ENCODE data around the gene GALNT11. TPM values are rescaled to one million over a fixed set of nuclear protein-coding genes. Genes with fewer than 3 reads are reported as not detected.
A peak's percentile ranks its signal among the peaks of the same experiment; 100 is the strongest.

GALNT11 gene
- total and polyA plus RNA-seq, 5 experiments from 2014 or later = 31.3 to 58.3 (median 52.1) TPM

DNA sequence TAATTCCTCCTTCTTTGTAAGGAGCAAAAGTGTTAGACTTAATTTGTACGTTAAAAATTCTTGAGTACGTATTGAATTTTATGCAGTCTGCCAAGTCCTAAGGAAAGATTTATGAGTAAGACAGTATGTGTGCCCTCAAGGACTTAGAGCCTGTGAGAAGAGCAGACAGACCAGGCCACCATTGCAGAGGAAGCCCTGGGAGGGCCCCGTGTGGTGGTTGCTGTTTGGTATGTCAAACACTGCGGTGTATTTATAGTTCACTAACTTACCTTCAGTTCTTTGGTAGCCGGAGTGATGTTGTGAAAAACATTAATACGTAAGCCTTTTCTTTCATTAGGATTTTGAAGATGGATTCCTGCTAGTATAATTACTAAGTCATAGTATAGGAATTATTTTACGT, 82.9 kb downstream of the GALNT11 start:
- POLR2A ChIA-PET = no interaction called here
- DNase-seq = no peak
- H3K36me3 Mint-ChIP-seq = peaks cover 17 to 73% (median 23%) of the 10 kb centered on the region in 3 donors
- no peaks in the 10 kb centered on the region for H3K9me3 Mint-ChIP-seq
- no peak for ATAC-seq
- no peak overlapping the region for H3K4me3 Mint-ChIP-seq
- H3K27ac Mint-ChIP-seq = peak overlapping the region in 1 of 10 donors; percentile 16
- H3K4me1 Mint-ChIP-seq = peaks cover 1 to 7% (median 5%) of the 10 kb centered on the region in 4 donors
- no peaks in the 10 kb centered on the region for H3K27me3 Mint-ChIP-seq

DNA sequence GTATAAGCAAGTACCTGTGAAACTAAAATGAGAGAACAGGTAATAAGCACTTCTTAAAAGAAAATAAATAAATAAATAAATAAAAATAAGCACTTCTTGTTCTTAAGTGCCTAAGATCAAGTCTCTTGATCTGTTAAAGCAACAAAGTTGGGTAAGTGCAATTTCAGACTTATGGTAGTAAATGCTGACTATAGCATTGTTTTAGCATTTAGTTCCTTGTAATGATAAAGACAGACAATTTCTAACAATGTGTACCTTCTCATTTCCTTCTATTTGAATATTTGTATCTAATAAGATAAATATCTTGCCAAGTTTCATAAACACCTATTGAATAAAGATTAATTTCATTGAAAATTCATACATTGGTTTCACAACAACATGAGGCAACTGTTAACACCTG, 87.4 kb downstream of the GALNT11 start:
- Mint-ChIP-seq H3K9me3 (no peaks in the 10 kb centered on the region), H3K4me3 (no peak overlapping the region), H3K36me3 (peaks cover 12 to 73% (median 30%) of the 10 kb centered on the region in 3 donors), H3K4me1 (peaks cover 1 to 7% (median 5%) of the 10 kb centered on the region in 4 donors), H3K27me3 (no peaks in the 10 kb centered on the region), H3K27ac (peak overlapping the region in 2 of 10 donors; percentile 4 to 29)
- ATAC-seq (no peak), DNase-seq (no peak)
- POLR2A ChIA-PET = no interaction called here

DNA sequence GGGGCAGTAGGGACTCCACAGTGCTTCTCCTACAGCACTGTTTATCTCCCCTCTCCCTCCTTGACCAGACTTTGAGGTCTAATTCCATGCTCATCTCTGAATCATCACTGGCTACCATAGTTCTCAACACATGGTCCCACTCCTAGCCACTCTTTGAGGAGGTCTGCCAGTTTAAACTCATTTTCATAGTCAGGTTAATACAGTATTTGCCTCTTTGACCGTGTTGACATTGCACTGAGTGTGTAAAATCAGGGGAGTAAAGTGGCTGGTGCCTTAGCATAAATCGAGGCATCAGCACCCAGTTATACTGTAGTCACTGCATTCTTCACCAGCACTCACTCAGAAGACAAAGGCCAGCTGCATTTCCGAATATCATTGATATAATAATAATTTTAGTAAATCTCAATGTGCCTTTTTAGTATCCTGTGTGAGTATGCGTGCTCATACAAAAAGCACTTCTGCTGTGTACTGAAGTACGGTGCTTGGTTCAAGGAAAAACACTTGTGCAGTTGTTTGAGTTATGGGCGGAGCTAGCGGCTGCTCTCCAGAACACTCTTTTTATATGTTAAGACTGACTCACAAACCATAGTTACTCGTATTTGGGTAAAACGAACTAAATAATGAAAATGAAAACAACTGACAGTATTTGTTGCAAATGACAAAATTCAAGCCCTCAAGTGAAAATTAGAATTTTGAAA, 89.7 kb downstream of the GALNT11 start:
- Mint-ChIP-seq H3K27me3 (no peaks in the 10 kb centered on the region), H3K4me3 (no peak overlapping the region), H3K9me3 (no peaks in the 10 kb centered on the region), H3K4me1 (peaks cover 0 to 2% (median 0%) of the 10 kb centered on the region in 4 donors), H3K36me3 (peaks cover 13 to 80% (median 33%) of the 10 kb centered on the region in 3 donors), H3K27ac (peak overlapping the region in 2 of 10 donors; percentile 10 to 43)
- ATAC-seq (no peak), DNase-seq (no peak)
- POLR2A ChIA-PET = interaction anchor here (1.2 kb wide), 1 partner anchor 9 kb away, joined by 3 read pairs; no protein-coding TSS in a partner anchor

DNA sequence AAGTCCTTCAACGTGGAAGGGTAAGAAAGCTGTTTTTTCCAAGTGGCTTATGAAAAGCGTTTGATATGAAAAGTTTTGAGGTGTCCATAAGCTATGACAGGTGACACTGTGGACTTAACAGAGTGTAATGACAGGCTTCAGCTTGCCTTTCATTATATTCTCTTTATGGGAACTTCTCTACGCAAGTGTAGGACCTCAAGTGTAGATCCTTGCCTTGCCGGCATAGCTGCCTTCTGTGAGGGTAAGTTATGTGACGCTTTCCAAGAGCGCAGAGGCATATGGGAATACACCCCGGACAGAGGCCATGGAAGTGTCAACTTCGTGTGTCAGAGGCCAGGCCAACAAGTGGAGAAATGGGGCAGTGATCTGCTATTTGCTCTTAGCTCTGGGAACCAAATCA, 91.9 kb downstream of the GALNT11 start:
- H3K27ac Mint-ChIP-seq = no peak overlapping the region
- ATAC-seq = no peak
- no peak overlapping the region for H3K4me3 Mint-ChIP-seq
- no peaks in the 10 kb centered on the region for H3K27me3 Mint-ChIP-seq
- peaks cover 20 to 87% (median 52%) of the 10 kb centered on the region in 3 donors for H3K36me3 Mint-ChIP-seq
- POLR2A ChIA-PET = no interaction called here
- H3K4me1 Mint-ChIP-seq = peaks cover 6 to 12% (median 9%) of the 10 kb centered on the region in 4 donors
- H3K9me3 Mint-ChIP-seq = no peaks in the 10 kb centered on the region
- DNase-seq = no peak

DNA sequence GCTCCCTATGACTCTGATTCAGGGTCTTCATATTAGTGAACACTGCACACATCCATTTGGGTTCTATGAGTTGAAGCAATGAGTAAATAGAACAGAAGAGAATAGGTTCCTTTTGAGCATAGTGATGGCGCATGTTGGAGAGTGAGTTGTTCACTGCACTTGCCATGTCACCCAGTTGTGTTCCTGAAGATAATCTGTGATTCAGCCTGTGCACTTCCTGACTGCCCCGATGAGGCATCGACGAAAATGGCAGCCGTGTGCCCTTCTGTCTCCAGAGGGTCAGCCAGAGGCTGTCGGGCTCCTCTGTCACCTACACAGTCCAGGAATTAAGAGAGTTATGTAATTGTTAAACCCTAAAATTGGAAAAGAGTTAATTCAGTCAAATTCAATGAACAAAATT, 94.7 kb downstream of the GALNT11 start:
- H3K27ac Mint-ChIP-seq = peak overlapping the region in 2 of 10 donors; percentile 46 to 79
- H3K36me3 Mint-ChIP-seq = peaks cover 38 to 94% (median 61%) of the 10 kb centered on the region in 3 donors
- no peaks in the 10 kb centered on the region for H3K27me3 Mint-ChIP-seq
- POLR2A ChIA-PET = no interaction called here
- no peak overlapping the region for H3K4me3 Mint-ChIP-seq
- DNase-seq (no peak), ATAC-seq (no peak)
- H3K4me1 Mint-ChIP-seq = peaks cover 9 to 18% (median 15%) of the 10 kb centered on the region in 4 donors
- H3K9me3 Mint-ChIP-seq = peaks cover 0 to 24% (median 15%) of the 10 kb centered on the region in 9 donors

DNA sequence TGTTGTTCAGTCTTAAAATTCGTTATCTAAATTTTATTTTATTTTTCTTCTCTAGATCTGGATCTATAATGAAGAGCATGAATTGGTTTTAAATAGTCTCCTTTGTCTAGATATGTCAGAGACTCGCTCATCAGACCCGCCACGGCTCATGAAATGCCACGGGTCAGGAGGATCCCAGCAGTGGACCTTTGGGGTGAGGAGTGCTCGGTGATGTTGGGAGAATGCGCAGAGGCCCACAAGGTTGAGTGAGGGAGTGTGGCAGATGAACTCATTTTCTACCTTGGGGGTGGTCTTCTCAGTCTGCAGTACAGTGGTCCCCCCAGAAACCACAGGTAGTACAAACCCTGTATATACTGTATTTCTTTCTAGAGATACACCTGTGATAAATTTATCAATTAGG, 95.3 kb downstream of the GALNT11 start:
- ATAC-seq (no peak), DNase-seq (no peak)
- no peak overlapping the region for H3K4me3 Mint-ChIP-seq
- POLR2A ChIA-PET = no interaction called here
- H3K9me3 Mint-ChIP-seq = peaks cover 0 to 24% (median 15%) of the 10 kb centered on the region in 9 donors
- peak overlapping the region in 2 of 10 donors; percentile 31 to 46 for H3K27ac Mint-ChIP-seq
- peaks cover 9 to 18% (median 15%) of the 10 kb centered on the region in 4 donors for H3K4me1 Mint-ChIP-seq
- H3K27me3 Mint-ChIP-seq = no peaks in the 10 kb centered on the region
- H3K36me3 Mint-ChIP-seq = peaks cover 40 to 95% (median 63%) of the 10 kb centered on the region in 3 donors

DNA sequence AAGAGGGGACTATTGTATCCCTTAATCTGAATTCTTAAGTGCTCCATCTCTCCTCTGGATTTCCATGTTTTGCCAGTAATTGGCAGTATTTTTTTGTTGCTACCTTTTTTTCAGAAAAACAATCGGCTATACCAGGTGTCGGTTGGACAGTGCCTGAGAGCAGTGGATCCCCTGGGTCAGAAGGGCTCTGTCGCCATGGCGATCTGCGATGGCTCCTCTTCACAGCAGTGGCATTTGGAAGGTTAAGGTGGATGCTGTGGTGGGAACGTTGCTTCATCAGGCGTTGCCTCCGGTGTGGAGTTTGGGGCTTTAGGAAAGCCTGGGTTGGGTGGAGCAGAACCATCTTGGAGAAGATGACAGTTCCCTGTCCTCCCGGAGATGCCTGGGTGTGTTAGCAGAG, 96.0 kb downstream of the GALNT11 start:
- DNase-seq (no peak), ATAC-seq (no peak)
- Mint-ChIP-seq H3K36me3 (peaks cover 40 to 90% (median 63%) of the 10 kb centered on the region in 3 donors), H3K27me3 (no peaks in the 10 kb centered on the region), H3K27ac (peak overlapping the region in 2 of 10 donors; percentile 6 to 56), H3K4me3 (no peak overlapping the region), H3K4me1 (peaks cover 9 to 18% (median 15%) of the 10 kb centered on the region in 4 donors), H3K9me3 (peaks cover 0 to 24% (median 15%) of the 10 kb centered on the region in 9 donors)
- POLR2A ChIA-PET = no interaction called here

DNA sequence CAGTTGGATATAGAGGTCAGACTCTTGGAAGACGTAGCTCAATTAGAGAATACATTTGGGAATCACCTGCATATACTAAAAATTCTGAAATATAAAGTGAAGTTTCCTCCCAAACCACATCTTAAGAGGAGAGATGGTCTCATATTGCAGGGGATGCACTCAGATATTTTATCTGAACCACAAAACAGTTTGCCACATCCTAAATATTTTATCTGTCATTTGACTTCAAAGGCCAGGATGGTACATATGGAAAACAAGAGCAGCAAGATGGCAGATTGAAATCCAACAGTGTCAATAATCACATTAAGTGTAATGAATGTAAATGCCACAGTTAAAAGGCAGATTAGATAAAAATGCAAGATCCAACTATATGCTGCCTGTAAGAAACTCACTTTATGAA, 97.1 kb downstream of the GALNT11 start:
- POLR2A ChIA-PET = no interaction called here
- Mint-ChIP-seq H3K36me3 (peaks cover 42 to 89% (median 64%) of the 10 kb centered on the region in 3 donors), H3K27ac (peak overlapping the region in 4 of 10 donors; percentile 11 to 85 (median 40)), H3K4me3 (peak overlapping the region in 1 of 10 donors; percentile 23), H3K27me3 (no peaks in the 10 kb centered on the region), H3K4me1 (peaks cover 13 to 24% (median 15%) of the 10 kb centered on the region in 4 donors), H3K9me3 (peaks cover 0 to 24% (median 15%) of the 10 kb centered on the region in 9 donors)
- ATAC-seq = no peak
- DNase-seq = no peak

DNA sequence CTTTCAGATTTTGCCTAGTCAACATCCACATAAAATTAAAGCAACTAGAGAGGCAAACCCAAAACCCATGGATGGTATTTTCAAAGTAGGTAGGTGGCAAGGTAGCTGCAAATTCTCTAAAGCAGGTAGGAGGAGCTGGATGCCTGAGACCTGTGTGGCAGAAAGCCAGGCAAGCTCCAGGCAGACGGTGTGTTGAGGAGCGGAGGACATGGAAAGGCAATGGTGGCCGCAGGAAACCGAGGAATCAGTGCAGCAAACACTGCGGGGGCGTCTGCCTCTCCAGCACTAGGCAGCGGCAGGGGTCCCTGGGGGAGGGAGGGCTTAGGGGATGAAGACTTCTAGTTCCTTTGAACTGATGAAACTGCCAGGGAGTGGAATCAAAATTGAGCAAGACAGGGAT, 101.3 kb downstream of the GALNT11 start:
- H3K4me1 Mint-ChIP-seq = peaks cover 11 to 18% (median 12%) of the 10 kb centered on the region in 4 donors
- DNase-seq = no peak
- no peak for ATAC-seq
- no peak overlapping the region for H3K4me3 Mint-ChIP-seq
- H3K36me3 Mint-ChIP-seq = peaks cover 36 to 75% (median 54%) of the 10 kb centered on the region in 3 donors
- POLR2A ChIA-PET = interaction anchor here (2.5 kb wide), 1 partner anchor 17 kb away, joined by 10 read pairs; no protein-coding TSS in a partner anchor
- H3K27me3 Mint-ChIP-seq = no peaks in the 10 kb centered on the region
- peaks cover 0 to 24% (median 15%) of the 10 kb centered on the region in 9 donors for H3K9me3 Mint-ChIP-seq
- peak overlapping the region in 4 of 10 donors; percentile 41 to 90 (median 85) for H3K27ac Mint-ChIP-seq

DNA sequence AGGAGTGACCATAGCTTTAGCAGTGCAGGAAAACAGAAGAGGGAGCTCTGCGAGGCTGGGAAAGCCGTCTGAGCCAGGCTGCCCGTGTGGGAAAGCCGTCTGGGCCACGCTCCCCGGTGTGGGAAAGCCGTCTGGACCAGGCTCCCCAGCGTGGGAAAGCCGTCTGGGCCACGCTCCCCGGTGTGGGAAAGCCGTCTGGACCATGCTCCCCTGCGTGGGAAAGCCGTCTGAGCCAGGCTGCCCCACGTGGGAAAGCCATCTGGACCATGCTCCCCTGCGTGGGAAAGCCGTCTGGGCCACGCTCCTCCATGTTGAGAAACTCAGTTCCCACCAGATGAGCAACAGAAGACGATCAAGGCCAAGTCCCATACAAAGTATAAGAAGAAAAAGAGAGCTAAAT, 101.8 kb downstream of the GALNT11 start:
- Mint-ChIP-seq H3K27ac (peak overlapping the region in 5 of 10 donors; percentile 1 to 88 (median 41)), H3K27me3 (no peaks in the 10 kb centered on the region), H3K36me3 (peaks cover 36 to 74% (median 50%) of the 10 kb centered on the region in 3 donors), H3K9me3 (peaks cover 0 to 24% (median 15%) of the 10 kb centered on the region in 9 donors), H3K4me3 (no peak overlapping the region), H3K4me1 (peaks cover 7 to 13% (median 10%) of the 10 kb centered on the region in 4 donors)
- POLR2A ChIA-PET = interaction anchor here (2.5 kb wide), 1 partner anchor 17 kb away, joined by 10 read pairs; no protein-coding TSS in a partner anchor
- no peak for DNase-seq
- no peak for ATAC-seq

DNA sequence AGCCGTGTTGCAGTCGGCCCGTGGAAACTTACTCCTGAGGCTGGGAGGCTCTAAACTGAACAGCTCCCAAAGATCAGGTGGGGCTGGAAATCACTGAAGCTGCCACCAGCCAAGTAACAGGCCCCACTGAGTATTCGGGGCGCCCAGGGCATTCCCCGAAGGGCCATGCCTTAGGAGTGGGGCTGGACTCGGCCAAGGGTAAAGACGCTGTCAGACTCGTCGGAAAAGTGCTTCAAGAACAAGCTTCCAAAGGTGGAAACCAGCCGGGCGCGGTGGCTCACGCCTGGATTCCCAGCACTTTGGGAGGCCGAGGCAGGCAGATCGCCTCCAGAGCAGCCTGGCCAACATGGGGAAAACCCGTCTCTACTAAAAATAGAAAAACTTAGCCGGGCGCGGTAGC, 102.8 kb downstream of the GALNT11 start:
- H3K4me3 Mint-ChIP-seq = no peak overlapping the region
- no peaks in the 10 kb centered on the region for H3K27me3 Mint-ChIP-seq
- H3K27ac Mint-ChIP-seq = no peak overlapping the region

DNA sequence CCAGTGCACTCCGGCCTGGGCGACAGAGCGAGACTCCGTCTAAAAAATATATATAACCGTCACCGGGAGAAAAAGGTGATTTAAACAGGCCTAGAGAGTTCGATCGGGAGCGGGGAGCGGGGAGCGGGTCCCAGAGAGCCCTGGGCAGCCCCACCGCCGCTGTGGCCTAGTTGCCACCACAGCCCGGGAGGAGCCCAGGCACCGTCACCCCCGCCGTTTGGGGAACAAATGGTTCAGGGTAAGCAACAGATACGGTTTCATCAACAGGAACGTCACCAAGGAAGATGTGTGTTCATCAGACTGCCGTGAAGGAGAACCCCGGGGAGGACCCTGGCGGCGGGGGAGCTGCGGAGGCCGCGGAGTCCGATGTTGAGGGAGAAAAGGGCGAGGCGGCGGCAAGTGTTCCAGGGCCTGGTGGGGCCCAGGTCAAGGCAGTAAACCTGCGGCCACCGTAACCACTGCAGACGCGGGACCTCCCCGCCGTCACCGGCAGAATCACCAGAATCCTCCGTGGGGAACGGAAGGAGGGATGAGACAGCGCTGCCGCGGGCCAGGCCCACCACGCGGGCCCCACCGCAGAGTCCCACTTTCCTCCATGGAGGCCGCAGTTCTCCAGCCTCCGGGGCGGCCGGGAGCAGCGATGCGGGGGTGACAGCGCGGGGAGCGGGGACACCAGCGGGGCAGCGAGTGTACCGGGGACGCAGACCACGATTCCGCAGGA, 103.4 kb downstream of the GALNT11 start:
- Mint-ChIP-seq H3K27ac (no peak overlapping the region), H3K27me3 (no peaks in the 10 kb centered on the region), H3K4me1 (peaks cover 0 to 7% (median 3%) of the 10 kb centered on the region in 4 donors), H3K4me3 (no peak overlapping the region), H3K36me3 (peaks cover 22 to 64% (median 37%) of the 10 kb centered on the region in 3 donors), H3K9me3 (peaks cover 0 to 14% (median 11%) of the 10 kb centered on the region in 9 donors)
- POLR2A ChIA-PET = no interaction called here
- DNase-seq (no peak), ATAC-seq (no peak)

More for the DNA sequence above, 102.8 kb downstream of the GALNT11 start:
- Mint-ChIP-seq H3K36me3 (peaks cover 27 to 65% (median 40%) of the 10 kb centered on the region in 3 donors), H3K9me3 (peaks cover 0 to 20% (median 12%) of the 10 kb centered on the region in 9 donors), H3K4me1 (peaks cover 0 to 6% (median 3%) of the 10 kb centered on the region in 4 donors)
- POLR2A ChIA-PET = interaction anchor here (2.5 kb wide), 1 partner anchor 16 kb away, joined by 10 read pairs; no protein-coding TSS in a partner anchor
- DNase-seq (no peak), ATAC-seq (no peak)

All from naive thymus-derived CD8-positive, alpha-beta T cell (primary cell).